Measurements from ENCODE around the gene TECTA. TPM values are rescaled to one million over a fixed set of nuclear protein-coding genes. Genes with fewer than 3 reads are reported as not detected.
A peak's percentile ranks its signal among the peaks of the same experiment; 100 is the strongest.

Gene TECTA
- total RNA-seq, 1 donor from 2014 or later: 2.9 TPM

- DNase-seq: no peak
- Mint-ChIP-seq H3K9me3 (ENCODE audit: unreplicated experiment) (no peaks in the 10 kb centered on the region), H3K4me3 (ENCODE audit: unreplicated experiment) (peak overlapping the region; percentile 58), H3K36me3 (ENCODE audit: unreplicated experiment) (peaks cover 4% of the 10 kb centered on the region), H3K27me3 (ENCODE audit: unreplicated experiment) (no peaks in the 10 kb centered on the region), H3K4me1 (ENCODE audit: low read depth, unreplicated experiment) (peaks cover 7% of the 10 kb centered on the region), H3K27ac (ENCODE audit: unreplicated experiment) (peak overlapping the region; percentile 90)
- no peak for TF ChIP-seq CTCF (IDR thresholded peaks at IDR 0.05; ENCODE audit: partially characterized antibody, unreplicated experiment)
Measured at GRCh38 chr11:121071846-121072450, 29.1 kb upstream of the TECTA start.

- TF ChIP-seq CTCF (IDR thresholded peaks at IDR 0.05; ENCODE audit: partially characterized antibody, unreplicated experiment): no peak
- H3K4me1 Mint-ChIP-seq (ENCODE audit: low read depth, unreplicated experiment): peaks cover 6% of the 10 kb centered on the region
- DNase-seq: no peak
- no peak overlapping the region for H3K4me3 Mint-ChIP-seq (ENCODE audit: unreplicated experiment)
- H3K36me3 Mint-ChIP-seq (ENCODE audit: unreplicated experiment): no peaks in the 10 kb centered on the region
- H3K27ac Mint-ChIP-seq (ENCODE audit: unreplicated experiment): no peak overlapping the region
- no peaks in the 10 kb centered on the region for H3K27me3 Mint-ChIP-seq (ENCODE audit: unreplicated experiment)
- H3K9me3 Mint-ChIP-seq (ENCODE audit: unreplicated experiment): peaks cover 2% of the 10 kb centered on the region
Measured at GRCh38 chr11:121081321-121081720, 19.7 kb upstream of the TECTA start.

GRCh38 chr11:121082219-121082618 is 18.8 kb upstream of the TECTA start:
- Mint-ChIP-seq H3K4me1 (ENCODE audit: low read depth, unreplicated experiment) (peaks cover 6% of the 10 kb centered on the region), H3K27me3 (ENCODE audit: unreplicated experiment) (no peaks in the 10 kb centered on the region), H3K4me3 (ENCODE audit: unreplicated experiment) (no peak overlapping the region), H3K27ac (ENCODE audit: unreplicated experiment) (no peak overlapping the region), H3K36me3 (ENCODE audit: unreplicated experiment) (no peaks in the 10 kb centered on the region), H3K9me3 (ENCODE audit: unreplicated experiment) (peaks cover 2% of the 10 kb centered on the region)
- DNase-seq: no peak
- no peak for TF ChIP-seq CTCF (IDR thresholded peaks at IDR 0.05; ENCODE audit: partially characterized antibody, unreplicated experiment)

GRCh38 chr11:121082670-121083069 is 18.4 kb upstream of the TECTA start:
- DNase-seq: no peak
- Mint-ChIP-seq H3K36me3 (ENCODE audit: unreplicated experiment) (no peaks in the 10 kb centered on the region), H3K4me3 (ENCODE audit: unreplicated experiment) (no peak overlapping the region), H3K4me1 (ENCODE audit: low read depth, unreplicated experiment) (peaks cover 6% of the 10 kb centered on the region), H3K27ac (ENCODE audit: unreplicated experiment) (no peak overlapping the region), H3K9me3 (ENCODE audit: unreplicated experiment) (peaks cover 2% of the 10 kb centered on the region), H3K27me3 (ENCODE audit: unreplicated experiment) (no peaks in the 10 kb centered on the region)
- no peak for TF ChIP-seq CTCF (IDR thresholded peaks at IDR 0.05; ENCODE audit: partially characterized antibody, unreplicated experiment)

- no peak overlapping the region for H3K4me3 Mint-ChIP-seq (ENCODE audit: unreplicated experiment)
- no peak for DNase-seq
- no peak overlapping the region for H3K27ac Mint-ChIP-seq (ENCODE audit: unreplicated experiment)
- no peaks in the 10 kb centered on the region for H3K36me3 Mint-ChIP-seq (ENCODE audit: unreplicated experiment)
- peaks cover 2% of the 10 kb centered on the region for H3K9me3 Mint-ChIP-seq (ENCODE audit: unreplicated experiment)
- no peaks in the 10 kb centered on the region for H3K27me3 Mint-ChIP-seq (ENCODE audit: unreplicated experiment)
- peaks cover 12% of the 10 kb centered on the region for H3K4me1 Mint-ChIP-seq (ENCODE audit: low read depth, unreplicated experiment)
- TF ChIP-seq CTCF (IDR thresholded peaks at IDR 0.05; ENCODE audit: partially characterized antibody, unreplicated experiment): no peak
Measured at GRCh38 chr11:121086866-121087265, 14.2 kb upstream of the TECTA start.

Measured in glutamatergic neuron (in vitro differentiated cells).